Measurements from ENCODE around the gene CD209. TPM values are rescaled to one million over a fixed set of nuclear protein-coding genes. Genes with fewer than 3 reads are reported as not detected.

CD209 gene
- total RNA-seq, 1 donor from 2014 or later: not detected

DNA sequence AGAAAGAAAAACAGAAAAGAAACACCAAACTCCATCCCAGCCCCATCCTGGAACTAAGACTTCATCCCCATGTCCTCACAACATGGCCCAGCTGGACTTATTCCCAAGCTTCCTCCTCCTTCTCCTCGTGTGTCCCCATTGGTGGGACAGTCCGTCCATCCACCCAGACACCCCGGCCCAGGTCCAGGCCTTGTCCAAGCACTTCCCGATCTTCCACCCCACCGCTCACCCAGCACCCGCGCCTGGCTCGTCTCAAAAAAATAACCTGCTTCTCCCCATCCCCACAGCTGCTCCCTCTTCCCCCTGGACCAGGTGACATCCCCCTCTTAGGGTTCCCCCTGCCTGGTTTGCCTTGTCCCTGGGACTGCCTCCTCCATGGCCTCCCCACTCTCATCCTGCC is 44.0 kb downstream of the CD209 start:
- Mint-ChIP-seq H3K4me3 (ENCODE audit: unreplicated experiment) (no peak overlapping the region), H3K9me3 (ENCODE audit: unreplicated experiment) (no peaks in the 10 kb centered on the region), H3K27me3 (ENCODE audit: unreplicated experiment) (peaks cover 12% of the 10 kb centered on the region), H3K27ac (ENCODE audit: unreplicated experiment) (no peak overlapping the region), H3K4me1 (ENCODE audit: unreplicated experiment) (no peaks in the 10 kb centered on the region), H3K36me3 (ENCODE audit: unreplicated experiment) (no peaks in the 10 kb centered on the region)
- TF ChIP-seq, protein P1, sequence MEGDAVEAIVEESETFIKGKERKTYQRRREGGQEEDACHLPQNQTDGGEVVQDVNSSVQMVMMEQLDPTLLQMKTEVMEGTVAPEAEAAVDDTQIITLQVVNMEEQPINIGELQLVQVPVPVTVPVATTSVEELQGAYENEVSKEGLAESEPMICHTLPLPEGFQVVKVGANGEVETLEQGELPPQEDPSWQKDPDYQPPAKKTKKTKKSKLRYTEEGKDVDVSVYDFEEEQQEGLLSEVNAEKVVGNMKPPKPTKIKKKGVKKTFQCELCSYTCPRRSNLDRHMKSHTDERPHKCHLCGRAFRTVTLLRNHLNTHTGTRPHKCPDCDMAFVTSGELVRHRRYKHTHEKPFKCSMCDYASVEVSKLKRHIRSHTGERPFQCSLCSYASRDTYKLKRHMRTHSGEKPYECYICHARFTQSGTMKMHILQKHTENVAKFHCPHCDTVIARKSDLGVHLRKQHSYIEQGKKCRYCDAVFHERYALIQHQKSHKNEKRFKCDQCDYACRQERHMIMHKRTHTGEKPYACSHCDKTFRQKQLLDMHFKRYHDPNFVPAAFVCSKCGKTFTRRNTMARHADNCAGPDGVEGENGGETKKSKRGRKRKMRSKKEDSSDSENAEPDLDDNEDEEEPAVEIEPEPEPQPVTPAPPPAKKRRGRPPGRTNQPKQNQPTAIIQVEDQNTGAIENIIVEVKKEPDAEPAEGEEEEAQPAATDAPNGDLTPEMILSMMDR (IDR thresholded peaks at IDR 0.05): no peak
- no peak for DNase-seq (ENCODE audit: extremely low spot score, unreplicated experiment)

DNA sequence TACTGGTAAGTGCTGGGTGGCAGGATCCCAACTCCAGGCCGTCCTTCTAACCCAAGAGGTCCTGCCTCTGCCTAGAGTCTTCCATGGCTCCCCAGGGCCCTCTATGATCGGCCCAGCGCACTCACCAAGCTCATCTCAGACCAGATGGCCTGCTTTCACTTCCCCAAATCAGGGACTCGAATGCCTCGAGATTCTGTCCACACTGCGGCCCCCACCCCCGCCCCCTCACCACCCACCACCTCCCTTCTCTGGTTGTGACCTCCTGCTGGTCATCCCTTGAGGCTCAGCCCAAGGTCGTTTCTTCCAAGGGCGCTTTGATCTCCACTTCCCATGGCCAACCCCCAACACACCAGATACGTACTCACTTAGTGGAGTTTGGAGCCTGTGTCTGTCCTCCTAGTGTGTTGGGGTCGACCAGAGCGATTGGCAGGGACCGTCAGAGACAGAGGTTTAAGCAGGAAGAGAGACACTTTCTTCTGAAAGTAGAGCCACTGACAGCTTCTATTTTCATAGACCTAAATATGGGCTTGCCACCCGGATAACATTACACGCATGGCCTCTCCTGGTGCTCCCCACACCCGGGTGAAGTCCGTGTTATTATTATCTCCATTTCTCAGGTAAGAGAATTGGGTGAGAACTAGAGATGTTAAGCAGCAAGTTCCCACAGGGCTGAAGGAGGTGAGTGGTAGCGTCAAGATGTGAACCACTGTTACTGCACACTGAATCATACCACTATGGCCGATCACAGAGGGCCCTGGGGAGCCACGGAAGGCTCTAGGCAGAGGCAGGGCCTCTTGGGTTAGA is 45.5 kb downstream of the CD209 start, which contains the start of gene FCER2:
TSS of gene FCER2 (minus strand) at position 478 of the 804 bp plus-strand sequence. CDS start 2,371 bp downstream, outside the sequence.
- TF ChIP-seq, protein P1 (IDR thresholded peaks at IDR 0.05): no peak
- no peak for DNase-seq (ENCODE audit: extremely low spot score, unreplicated experiment)
- Mint-ChIP-seq H3K27ac (ENCODE audit: unreplicated experiment) (no peak within 1 kb of the TSS), H3K36me3 (ENCODE audit: unreplicated experiment) (no peaks in the 10 kb centered on the region), H3K4me1 (ENCODE audit: unreplicated experiment) (no peaks in the 10 kb centered on the region), H3K9me3 (ENCODE audit: unreplicated experiment) (no peaks in the 10 kb centered on the region), H3K4me3 (ENCODE audit: unreplicated experiment) (no peak within 1 kb of the TSS), H3K27me3 (ENCODE audit: unreplicated experiment) (peaks cover 12% of the 10 kb centered on the region)

DNA sequence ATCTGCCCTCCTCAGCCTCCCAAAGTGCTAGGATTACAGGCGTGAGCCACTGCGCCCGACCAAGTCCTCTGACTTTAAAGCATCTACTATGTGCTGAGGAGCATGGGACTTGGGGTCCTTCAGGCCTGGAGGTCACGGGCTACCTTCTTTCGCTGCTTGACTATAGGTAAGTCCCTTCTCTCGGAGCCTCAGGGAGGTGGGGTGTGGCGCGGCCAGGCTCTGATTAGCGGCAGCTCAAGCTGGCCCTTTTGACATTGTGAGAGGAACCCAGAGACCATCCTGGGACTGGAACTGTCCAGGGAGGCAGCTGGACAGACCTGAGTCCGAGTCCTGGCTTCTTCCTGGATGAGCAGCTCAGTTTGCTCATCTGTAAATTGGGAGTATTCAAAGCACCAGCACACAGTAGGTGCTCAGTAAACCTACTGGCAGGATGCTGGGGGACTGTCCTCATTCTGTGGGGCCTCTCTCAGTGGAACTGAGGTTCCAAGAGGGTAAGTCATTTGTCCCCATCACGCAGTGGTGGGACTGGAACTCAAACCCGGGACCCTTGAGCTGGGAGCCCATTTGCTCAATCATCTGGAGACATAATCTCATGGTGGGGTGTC is 46.2 kb downstream of the CD209 start:
- Mint-ChIP-seq H3K4me3 (ENCODE audit: unreplicated experiment) (no peak overlapping the region), H3K36me3 (ENCODE audit: unreplicated experiment) (no peaks in the 10 kb centered on the region), H3K27ac (ENCODE audit: unreplicated experiment) (no peak overlapping the region), H3K27me3 (ENCODE audit: unreplicated experiment) (peaks cover 8% of the 10 kb centered on the region), H3K4me1 (ENCODE audit: unreplicated experiment) (no peaks in the 10 kb centered on the region), H3K9me3 (ENCODE audit: unreplicated experiment) (no peaks in the 10 kb centered on the region)
- TF ChIP-seq, protein P1 (IDR thresholded peaks at IDR 0.05): no peak
- no peak for DNase-seq (ENCODE audit: extremely low spot score, unreplicated experiment)

DNA sequence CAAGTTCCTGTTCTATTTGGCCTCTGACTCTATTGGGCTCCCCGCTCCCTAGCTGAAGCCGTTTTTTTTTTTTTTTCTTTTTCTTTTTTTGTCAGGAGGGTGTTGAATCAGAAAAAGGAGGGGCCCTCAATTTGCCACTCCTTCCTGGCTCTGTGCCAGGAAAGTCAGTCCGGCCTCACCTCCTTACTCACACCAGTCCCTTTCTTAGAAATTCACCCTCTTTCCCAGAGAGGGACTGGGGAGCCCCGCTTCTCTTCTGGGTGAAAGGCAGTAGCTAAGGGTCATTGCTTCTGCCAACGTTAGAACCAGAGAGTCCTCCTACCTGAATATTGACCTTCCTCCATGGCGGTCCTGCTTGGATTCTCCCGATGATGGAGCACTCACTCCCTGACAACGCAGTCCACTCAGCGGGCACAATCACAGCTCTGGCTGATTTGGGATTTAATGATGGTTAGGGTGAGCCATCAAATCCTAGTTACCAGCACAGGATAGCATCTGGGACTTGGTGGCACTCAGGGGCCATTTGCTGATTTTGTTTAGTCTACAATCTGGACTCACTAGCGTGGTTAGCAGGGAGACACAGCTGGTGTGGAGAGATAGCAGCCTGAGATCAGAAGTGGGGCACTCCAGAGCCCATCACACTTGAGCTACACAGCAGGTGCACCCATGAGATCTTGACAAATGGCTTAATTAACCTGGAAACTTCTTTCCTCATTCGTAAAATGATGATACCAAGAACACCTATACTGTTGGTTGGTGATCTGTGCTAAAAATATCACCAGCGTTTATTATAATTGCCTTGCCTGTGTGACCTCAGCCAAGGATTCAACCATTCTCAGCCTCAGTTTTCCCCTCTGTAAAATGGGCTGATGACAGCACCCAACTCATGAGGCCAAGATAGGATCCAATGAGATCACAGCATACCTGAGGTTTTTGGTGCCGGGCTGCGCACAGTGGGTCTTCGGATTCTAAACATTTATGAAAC is 47.6 kb downstream of the CD209 start:
- Mint-ChIP-seq H3K9me3 (ENCODE audit: unreplicated experiment) (no peaks in the 10 kb centered on the region), H3K36me3 (ENCODE audit: unreplicated experiment) (no peaks in the 10 kb centered on the region), H3K27me3 (ENCODE audit: unreplicated experiment) (peaks cover 8% of the 10 kb centered on the region), H3K27ac (ENCODE audit: unreplicated experiment) (no peak overlapping the region), H3K4me1 (ENCODE audit: unreplicated experiment) (no peaks in the 10 kb centered on the region), H3K4me3 (ENCODE audit: unreplicated experiment) (no peak overlapping the region)
- TF ChIP-seq, protein P1 (IDR thresholded peaks at IDR 0.05): no peak
- no peak for DNase-seq (ENCODE audit: extremely low spot score, unreplicated experiment)

Data from osteocyte (in vitro differentiated cells).